HepG2 (cell line): ENCODE data around the gene RMRP. TPM values are rescaled to one million over a fixed set of nuclear protein-coding genes. Genes with fewer than 3 reads are reported as not detected.

Source experiments
- AKAP8 ChIP-seq: sonication (generic); formaldehyde crosslinking; IDR thresholded peaks from 2 replicates; pipeline ENCODE4 v1.5.1; 2020; ENCODE audit warnings: mild to moderate bottlenecking, missing genetic modification reagents
- BORCS8-MEF2B ChIP-seq: sonication (generic); formaldehyde crosslinking; IDR thresholded peaks from 2 replicates; pipeline ENCODE4 v1.8.0; 2022; ENCODE audit warnings: mild to moderate bottlenecking, missing genetic modification reagents
- ETV6 ChIP-seq: sonication (generic); formaldehyde crosslinking; conservative IDR thresholded peaks from 2 replicates; pipeline ENCODE4 v1.4.0; 2020; ENCODE audit warnings: missing genetic modification reagents
- HCFC1 ChIP-seq: fragments of 150-350 bp; IDR thresholded peaks from 2 replicates; pipeline ENCODE4 v1.6.1; 2014; ENCODE audit warnings: low read depth, low read length
- MIXL1 ChIP-seq: IDR thresholded peaks from 2 replicates; pipeline ENCODE4 v1.6.1; 2016
- RAD21 ChIP-seq: fragments of 450-650 bp; formaldehyde crosslinking; IDR thresholded peaks from 2 replicates; pipeline ENCODE4 v1.5.0; 2020; ENCODE audit warnings: mild to moderate bottlenecking
- SP140L ChIP-seq: sonication (generic); formaldehyde crosslinking; IDR thresholded peaks from 2 replicates; pipeline ENCODE4 v1.4.0; 2020; ENCODE audit warnings: missing genetic modification reagents, borderline replicate concordance
- SUZ12 ChIP-seq: fragments of 150-350 bp; IDR thresholded peaks from 2 replicates; pipeline ENCODE4 v1.6.1; 2014; ENCODE audit warnings: low read depth, low read length
- TCF12 ChIP-seq, 2 experiments: fragments of 450-650 bp in 1 of 2; sonication (generic) in 1 of 2; formaldehyde crosslinking in 1 of 2; IDR thresholded peaks; 2 replicates each; pipeline versions ENCODE4 v1.6.1 to v1.8.0; 2017 to 2022; ENCODE audit warnings: antibody characterized with exemption in 1 of 2, mild to moderate bottlenecking in 1 of 2, missing genetic modification reagents in 1 of 2, moderate library complexity in 1 of 2
- TEAD3 ChIP-seq: optimal IDR thresholded peaks from 2 replicates; pipeline ENCODE3; 2016; ENCODE audit warnings: borderline replicate concordance
- TOPORS ChIP-seq: sonication (generic); formaldehyde crosslinking; IDR thresholded peaks from 2 replicates; pipeline ENCODE4 v1.8.0; 2023; ENCODE audit warnings: mild to moderate bottlenecking, missing genetic modification reagents
- ZBTB7A ChIP-seq: sonication (generic); formaldehyde crosslinking; IDR thresholded peaks from 2 replicates; pipeline ENCODE4 v1.8.0; 2022; ENCODE audit warnings: mild to moderate bottlenecking, missing genetic modification reagents
- ZFP90 ChIP-seq: sonication (generic); formaldehyde crosslinking; IDR thresholded peaks from 2 replicates; pipeline ENCODE4 v1.8.0; 2022; ENCODE audit warnings: missing genetic modification reagents, mild to moderate bottlenecking, inconsistent platforms, borderline replicate concordance
- ZNF12 ChIP-seq: sonication (generic); formaldehyde crosslinking; IDR thresholded peaks from 2 replicates; pipeline ENCODE4 v1.5.0; 2020; ENCODE audit warnings: missing genetic modification reagents
- ZNF121 ChIP-seq: sonication (generic); formaldehyde crosslinking; IDR thresholded peaks from 2 replicates; pipeline ENCODE4 v1.5.0; 2020; ENCODE audit warnings: mild to moderate bottlenecking, missing genetic modification reagents
- ZNF44 ChIP-seq: sonication (generic); formaldehyde crosslinking; IDR thresholded peaks from 2 replicates; pipeline ENCODE4 v1.5.1; 2020; ENCODE audit warnings: mild to moderate bottlenecking, missing genetic modification reagents
- ZNF577 ChIP-seq: sonication (generic); formaldehyde crosslinking; IDR thresholded peaks from 2 replicates; pipeline ENCODE4 v1.4.0; 2020; ENCODE audit warnings: mild to moderate bottlenecking, low read depth, missing genetic modification reagents, borderline replicate concordance
- ZNF614 ChIP-seq: IDR thresholded peaks from 2 replicates; pipeline ENCODE4 v1.6.1; 2018; ENCODE audit warnings: missing biosample characterization, missing genetic modification reagents, inconsistent platforms, borderline replicate concordance
- ZNF672 ChIP-seq: sonication (generic); formaldehyde crosslinking; IDR thresholded peaks from 2 replicates; pipeline ENCODE4 v1.8.1; 2022; ENCODE audit warnings: missing genetic modification reagents
- ZNF703 ChIP-seq: sonication (generic); formaldehyde crosslinking; IDR thresholded peaks from 2 replicates; pipeline ENCODE4 v1.5.1; 2020; ENCODE audit warnings: missing genetic modification reagents, mild to moderate bottlenecking, moderate library complexity, borderline replicate concordance
- ZNF766 ChIP-seq: sonication (generic); formaldehyde crosslinking; IDR thresholded peaks from 2 replicates; pipeline ENCODE4 v1.5.0; 2020; ENCODE audit warnings: missing genetic modification reagents, borderline replicate concordance
- polyA plus RNA-seq, 8 experiments: library from polyadenylated mRNA; depleted of rRNA in 3 of 8; stranded (reverse) in 7 of 8; unstranded in 1 of 8; fragments of >200 nt; fragmentation: Illumina TruSeq in 4 of 8; extraction: Trizol in 4 of 8; gene quantifications; 2 replicates each; pipeline versions ENCODE4 v1.2.1 to v1.2.3, GENCODE V29; 2011 to 2016; ENCODE audit warnings: low read depth in 4 of 8, missing spikeins in 1 of 8, mixed read lengths in 1 of 8; ENCODE audit not compliant: insufficient read depth in 1 of 8
- total RNA-seq, 5 experiments: library from RNA; depleted of rRNA; stranded (reverse); fragments of >200 nt; fragmentation: Illumina TruSeq; extraction: Trizol; gene quantifications; 2 replicates each; pipeline ENCODE4 v1.2.3, GENCODE V29; 2016; ENCODE audit warnings: low read depth in 1 of 5
- TF ChIP-seq, protein P1 (sequence below): sonication (generic); formaldehyde crosslinking; IDR thresholded peaks from 2 replicates; pipeline ENCODE4 v1.5.0; 2020; ENCODE audit warnings: missing genetic modification reagents
- TF ChIP-seq, protein P2 (sequence below): sonication (generic); formaldehyde crosslinking; IDR thresholded peaks from 2 replicates; pipeline ENCODE4 v1.4.0; 2020; ENCODE audit warnings: missing genetic modification reagents, borderline replicate concordance
- TF ChIP-seq, protein P3 (sequence below): sonication (generic); formaldehyde crosslinking; IDR thresholded peaks from 2 replicates; pipeline ENCODE4 v1.5.0; 2020; ENCODE audit warnings: mild to moderate bottlenecking, low read depth, missing genetic modification reagents, borderline replicate concordance
- TF ChIP-seq, protein P4 (sequence below): IDR thresholded peaks from 2 replicates; pipeline ENCODE4 v1.6.1; 2016; ENCODE audit warnings: mild to moderate bottlenecking

Gene RMRP
- total and polyA plus RNA-seq, 2 of the 13 experiments (the other 11 are each of a cell fraction or from before 2014, with no cell fraction given): 51.4 to 4,025 TPM

DNA sequence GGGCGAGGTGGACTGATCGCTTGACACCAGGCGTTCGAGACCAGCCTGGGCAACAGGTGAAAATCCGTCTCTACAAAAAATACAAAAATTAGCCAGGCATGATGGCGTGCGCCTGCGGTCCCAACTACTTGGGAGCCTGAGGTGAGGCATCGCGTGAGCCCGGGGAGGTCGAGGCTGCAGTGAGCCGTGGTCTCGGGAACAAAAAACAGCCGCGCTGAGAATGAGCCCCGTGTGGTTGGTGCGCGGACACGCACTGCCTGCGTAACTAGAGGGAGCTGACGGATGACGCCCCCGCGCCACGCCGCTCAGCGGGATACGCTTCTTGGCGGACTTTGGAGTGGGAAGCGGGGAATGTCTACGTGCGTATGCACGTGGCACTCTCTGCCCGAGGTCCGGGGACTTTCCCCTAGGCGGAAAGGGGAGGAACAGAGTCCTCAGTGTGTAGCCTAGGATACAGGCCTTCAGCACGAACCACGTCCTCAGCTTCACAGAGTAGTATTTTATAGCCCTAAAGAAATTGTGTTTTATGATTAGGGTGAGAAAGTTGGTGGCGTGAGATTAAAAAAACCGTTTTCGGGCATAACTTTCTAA, at the start of gene RMRP (continued):
- TF ChIP-seq ZNF703 (no peak), RAD21 (CRISPR knock-in tag) (peak; percentile 14; the same call in 1 of the 2 replicates), SP140L (peak; percentile 68; the same call in 1 of the 2 replicates), TOPORS (CRISPR knock-in tag) (peak; percentile 97), ZNF577 (no peak), ZFP90 (CRISPR knock-in tag) (peak; percentile 97), AKAP8 (CRISPR knock-in tag) (no peak; the same call in 1 of the 2 replicates), TCF12 (IDR thresholded peaks at IDR 0.05) (no peak), TCF12 (CRISPR knock-in tag; IDR thresholded peaks at IDR 0.05) (0 out of 2 replicates have a peak, but pooled peaks have one; percentile 45), ZNF614 (CRISPR knock-in tag) (peak; percentile 84), ZNF672 (0 out of 2 replicates have a peak, but pooled peaks have one; percentile 87), TEAD3 (CRISPR knock-in tag) (peak; percentile 88), ZNF766 (CRISPR knock-in tag) (peak; percentile 98), ZNF12 (0 out of 2 replicates have a peak, but pooled peaks have one; percentile 4), ETV6 (0 out of 2 replicates have a peak, but pooled peaks have one; percentile 56), ZNF121 (CRISPR knock-in tag) (no peak; the same call in 1 of the 2 replicates), SUZ12 (no peak), ZNF44 (peak; percentile 24; the same call in 1 of the 2 replicates), BORCS8-MEF2B (CRISPR knock-in tag) (peak; percentile 94), MIXL1 (CRISPR knock-in tag) (peak; percentile 87), HCFC1 (no peak), ZBTB7A (CRISPR knock-in tag) (peak; percentile 89)
- TF ChIP-seq, protein P1, sequence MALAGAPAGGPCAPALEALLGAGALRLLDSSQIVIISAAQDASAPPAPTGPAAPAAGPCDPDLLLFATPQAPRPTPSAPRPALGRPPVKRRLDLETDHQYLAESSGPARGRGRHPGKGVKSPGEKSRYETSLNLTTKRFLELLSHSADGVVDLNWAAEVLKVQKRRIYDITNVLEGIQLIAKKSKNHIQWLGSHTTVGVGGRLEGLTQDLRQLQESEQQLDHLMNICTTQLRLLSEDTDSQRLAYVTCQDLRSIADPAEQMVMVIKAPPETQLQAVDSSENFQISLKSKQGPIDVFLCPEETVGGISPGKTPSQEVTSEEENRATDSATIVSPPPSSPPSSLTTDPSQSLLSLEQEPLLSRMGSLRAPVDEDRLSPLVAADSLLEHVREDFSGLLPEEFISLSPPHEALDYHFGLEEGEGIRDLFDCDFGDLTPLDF (CRISPR knock-in tag): peak; percentile 87
- TF ChIP-seq, protein P2, sequence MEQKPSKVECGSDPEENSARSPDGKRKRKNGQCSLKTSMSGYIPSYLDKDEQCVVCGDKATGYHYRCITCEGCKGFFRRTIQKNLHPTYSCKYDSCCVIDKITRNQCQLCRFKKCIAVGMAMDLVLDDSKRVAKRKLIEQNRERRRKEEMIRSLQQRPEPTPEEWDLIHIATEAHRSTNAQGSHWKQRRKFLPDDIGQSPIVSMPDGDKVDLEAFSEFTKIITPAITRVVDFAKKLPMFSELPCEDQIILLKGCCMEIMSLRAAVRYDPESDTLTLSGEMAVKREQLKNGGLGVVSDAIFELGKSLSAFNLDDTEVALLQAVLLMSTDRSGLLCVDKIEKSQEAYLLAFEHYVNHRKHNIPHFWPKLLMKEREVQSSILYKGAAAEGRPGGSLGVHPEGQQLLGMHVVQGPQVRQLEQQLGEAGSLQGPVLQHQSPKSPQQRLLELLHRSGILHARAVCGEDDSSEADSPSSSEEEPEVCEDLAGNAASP: peak; percentile 71; the same call in 1 of the 2 replicates
- TF ChIP-seq, protein P3, sequence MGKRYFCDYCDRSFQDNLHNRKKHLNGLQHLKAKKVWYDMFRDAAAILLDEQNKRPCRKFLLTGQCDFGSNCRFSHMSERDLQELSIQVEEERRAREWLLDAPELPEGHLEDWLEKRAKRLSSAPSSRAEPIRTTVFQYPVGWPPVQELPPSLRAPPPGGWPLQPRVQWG: no peak
- TF ChIP-seq, protein P4, sequence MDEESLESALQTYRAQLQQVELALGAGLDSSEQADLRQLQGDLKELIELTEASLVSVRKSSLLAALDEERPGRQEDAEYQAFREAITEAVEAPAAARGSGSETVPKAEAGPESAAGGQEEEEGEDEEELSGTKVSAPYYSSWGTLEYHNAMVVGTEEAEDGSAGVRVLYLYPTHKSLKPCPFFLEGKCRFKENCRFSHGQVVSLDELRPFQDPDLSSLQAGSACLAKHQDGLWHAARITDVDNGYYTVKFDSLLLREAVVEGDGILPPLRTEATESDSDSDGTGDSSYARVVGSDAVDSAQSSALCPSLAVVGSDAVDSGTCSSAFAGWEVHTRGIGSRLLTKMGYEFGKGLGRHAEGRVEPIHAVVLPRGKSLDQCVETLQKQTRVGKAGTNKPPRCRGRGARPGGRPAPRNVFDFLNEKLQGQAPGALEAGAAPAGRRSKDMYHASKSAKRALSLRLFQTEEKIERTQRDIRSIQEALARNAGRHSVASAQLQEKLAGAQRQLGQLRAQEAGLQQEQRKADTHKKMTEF: peak; percentile 97
